Astrocyte (in vitro differentiated cells and primary cell): ENCODE results near the gene KDM4B.

Experiments used
- EZH2 ChIP-seq: IDR thresholded peaks from 2 replicates; pipeline ENCODE4 v1.6.1; 2012; ENCODE audit warnings: mild to moderate bottlenecking, low read length, inconsistent platforms; ENCODE audit not compliant: insufficient read depth
- TF ChIP-seq, protein P1 (sequence below): IDR thresholded peaks from 2 replicates; pipeline ENCODE4 v1.5.1; 2011; ENCODE audit warnings: low read depth, mild to moderate bottlenecking, inconsistent platforms, low read length, moderate library complexity; ENCODE audit not compliant: insufficient read depth

DNA sequence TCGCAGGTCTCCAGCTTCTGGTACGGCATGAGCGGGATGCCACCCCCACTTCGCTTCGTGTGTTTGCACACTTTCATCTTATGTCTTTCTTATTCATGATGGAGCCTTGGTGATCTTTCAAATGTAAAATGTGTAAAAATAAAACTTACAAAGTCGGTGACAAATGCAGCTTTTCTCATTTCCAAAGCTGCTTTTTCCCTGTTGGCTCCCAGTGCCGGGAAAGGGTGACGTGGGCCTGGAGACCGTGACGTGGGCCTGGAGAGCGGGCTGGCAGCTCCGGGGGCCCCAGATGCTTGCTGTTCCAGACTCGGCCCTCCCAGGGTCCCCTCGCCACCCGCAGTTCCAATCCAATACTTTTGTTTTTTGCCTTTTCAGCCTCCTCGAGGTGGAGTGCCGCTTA is 101.4 kb downstream of the KDM4B start:
- no peak for TF ChIP-seq EZH2
- TF ChIP-seq, protein P1, sequence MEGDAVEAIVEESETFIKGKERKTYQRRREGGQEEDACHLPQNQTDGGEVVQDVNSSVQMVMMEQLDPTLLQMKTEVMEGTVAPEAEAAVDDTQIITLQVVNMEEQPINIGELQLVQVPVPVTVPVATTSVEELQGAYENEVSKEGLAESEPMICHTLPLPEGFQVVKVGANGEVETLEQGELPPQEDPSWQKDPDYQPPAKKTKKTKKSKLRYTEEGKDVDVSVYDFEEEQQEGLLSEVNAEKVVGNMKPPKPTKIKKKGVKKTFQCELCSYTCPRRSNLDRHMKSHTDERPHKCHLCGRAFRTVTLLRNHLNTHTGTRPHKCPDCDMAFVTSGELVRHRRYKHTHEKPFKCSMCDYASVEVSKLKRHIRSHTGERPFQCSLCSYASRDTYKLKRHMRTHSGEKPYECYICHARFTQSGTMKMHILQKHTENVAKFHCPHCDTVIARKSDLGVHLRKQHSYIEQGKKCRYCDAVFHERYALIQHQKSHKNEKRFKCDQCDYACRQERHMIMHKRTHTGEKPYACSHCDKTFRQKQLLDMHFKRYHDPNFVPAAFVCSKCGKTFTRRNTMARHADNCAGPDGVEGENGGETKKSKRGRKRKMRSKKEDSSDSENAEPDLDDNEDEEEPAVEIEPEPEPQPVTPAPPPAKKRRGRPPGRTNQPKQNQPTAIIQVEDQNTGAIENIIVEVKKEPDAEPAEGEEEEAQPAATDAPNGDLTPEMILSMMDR, result no peak
